Mesangial cell (primary cell): ENCODE results near the gene RNU2-63P. TPM values are rescaled to one million over a fixed set of nuclear protein-coding genes. Genes with fewer than 3 reads are reported as not detected.

Source experiments
- total RNA-seq: library from RNA; depleted of rRNA; stranded (reverse); fragments of >200 nt; gene quantifications from 2 replicates; pipeline ENCODE4 v1.2.3, GENCODE V29; 2015

The RNU2-63P gene
- total RNA-seq, result not detected in 2 replicates

DNA sequence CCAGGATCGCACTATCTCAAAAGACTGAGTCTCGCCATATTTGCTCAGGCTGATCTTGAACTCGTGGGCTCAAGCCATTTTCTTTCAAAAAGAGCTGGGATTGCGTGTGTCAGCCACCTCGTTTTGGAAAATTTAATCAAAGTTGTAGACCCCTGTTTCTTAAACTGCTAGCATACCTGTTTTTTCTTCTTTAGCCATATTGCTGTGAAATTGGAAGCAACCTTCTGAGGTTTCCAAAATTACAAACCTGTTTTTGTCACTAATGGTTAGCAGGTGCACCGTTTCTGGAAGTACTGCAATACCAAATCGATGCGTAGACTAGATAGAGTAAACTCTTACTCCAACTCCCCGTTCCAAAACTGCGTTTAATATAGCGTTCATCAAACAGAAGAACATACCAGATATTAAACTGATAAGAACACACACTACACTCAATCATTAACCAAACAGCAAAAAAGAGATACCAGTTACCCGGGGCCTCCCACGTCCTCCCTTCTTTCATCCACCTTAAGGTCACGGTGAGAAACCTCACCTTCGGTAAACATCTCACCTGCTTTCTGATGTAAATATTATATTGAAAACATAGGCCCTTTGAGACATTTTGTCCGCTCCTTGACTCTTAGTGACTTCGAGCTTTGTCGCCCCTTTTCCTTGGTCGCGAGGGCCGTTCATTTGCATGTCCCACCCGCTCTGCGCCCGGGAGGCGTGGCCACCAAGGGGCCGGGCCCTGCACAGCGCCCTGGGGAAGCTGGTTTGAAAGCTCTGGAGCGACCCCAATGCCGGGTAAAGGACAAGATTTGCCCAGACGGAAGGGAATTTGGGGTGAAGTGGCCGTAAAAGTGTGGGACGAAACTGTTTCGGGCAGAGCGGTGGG is at the start of gene RNU2-63P:
RNU2-63P (minus strand) TSS at position 462 of the 874 bp plus-strand sequence.

DNA sequence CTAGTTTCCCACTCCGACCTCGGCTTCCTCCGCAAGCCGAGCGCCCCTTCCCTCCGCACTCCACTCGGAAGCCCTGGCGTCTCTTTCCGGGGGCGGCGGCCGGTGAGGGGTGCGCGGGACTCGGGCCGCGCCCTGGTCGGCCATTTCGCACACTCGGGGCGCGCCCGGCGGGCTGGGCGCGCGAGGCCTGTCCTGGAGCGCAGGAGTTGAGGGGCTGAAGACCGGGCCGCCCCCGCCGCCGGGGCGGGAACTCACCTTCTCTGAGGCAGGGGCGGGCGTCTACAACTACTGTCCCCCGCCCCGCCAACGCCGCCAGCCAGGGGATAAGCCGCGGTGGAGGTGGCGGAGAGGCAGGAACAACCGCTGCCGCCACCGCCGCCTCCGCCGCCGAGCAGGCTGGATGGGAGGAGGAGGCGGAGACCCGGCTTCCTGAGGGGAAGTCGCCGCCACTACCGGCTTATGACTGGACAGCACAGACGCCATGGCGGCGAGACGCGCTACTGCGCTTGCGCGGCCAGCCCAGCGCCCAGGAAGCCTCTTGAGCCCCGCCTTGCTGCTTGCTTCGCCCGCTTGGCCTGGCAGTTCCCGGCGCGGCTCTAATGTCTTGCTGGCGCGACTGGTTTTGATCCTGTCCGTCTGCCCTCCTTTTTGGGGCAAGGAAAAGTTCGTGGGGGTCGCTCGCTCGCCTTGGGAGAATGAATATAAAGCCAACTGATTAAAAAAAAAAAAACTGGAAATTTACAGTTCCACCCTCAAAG is 39.2 kb upstream of the RNU2-63P start, which contains the start of gene KRCC1:
KRCC1 (minus strand) TSS at position 413 of the 758 bp plus-strand sequence. CDS start 27,220 bp downstream, outside the sequence.

Other genes starting within 250 kb of the RNU2-63P start
- 1.1 TPM in 1 of 2 replicates, not detected in the other for gene RGPD2, start 190.8 kb downstream of the RNU2-63P start, total RNA-seq
- 7.7 and 9.0 TPM in 2 replicates for gene KRCC1, start 39.2 kb upstream of the RNU2-63P start, total RNA-seq
- not detected in 2 replicates for gene SMYD1, start 51.3 kb upstream of the RNU2-63P start, total RNA-seq
- gene FABP1, start 111.5 kb upstream of the RNU2-63P start, total RNA-seq, result not detected in 2 replicates
- 3.3 and 35.6 TPM in 2 replicates for gene THNSL2, start 153.8 kb upstream of the RNU2-63P start, total RNA-seq